Measurements from ENCODE around the gene ADAMTS2. TPM values are rescaled to one million over a fixed set of nuclear protein-coding genes. Genes with fewer than 3 reads are reported as not detected.

Gene ADAMTS2
- total RNA-seq, 8 experiments from 2014 or later: 0.14 to 1.4 (median 0.49) TPM

- peaks cover 14 to 34% of the 10 kb centered on the region in 2 donors for H3K4me1 ChIP-seq (replicated peaks in 1 of 2)
- in situ Hi-C loops (cut with MboI; ENCODE audit: low pct_unique_long_range_greater_than_20kb in 2 of 9, low sequenced_read_pairs in 9 of 9, unreplicated experiment in 9 of 9): no loop called here
These were observed 76.8 kb downstream of the ADAMTS2 start for GRCh38 chr5:179268399-179268952.

GRCh38 chr5:179267671-179268083 lies 77.6 kb downstream of the ADAMTS2 start:
- Histone ChIP-seq H3K4me1 (replicated peaks in 1 of 2) (peaks cover 10 to 26% of the 10 kb centered on the region in 2 donors), H3K4me3 (no peak overlapping the region), H3K27ac (no peak overlapping the region)
- ATAC-seq (replicated peaks in 6 of 8): no peak
- 3 to 85% (median 50%) methylated on average over 1 to 7 of the region's 10 CpGs; no CpG with 5 or more reads in 4 of the 10 experiments for WGBS, 10 experiments
- in situ Hi-C loops (cut with MboI; ENCODE audit: low pct_unique_long_range_greater_than_20kb in 2 of 9, low sequenced_read_pairs in 9 of 9, unreplicated experiment in 9 of 9): no loop called here

More at GRCh38 chr5:179268399-179268952, 76.8 kb downstream of the ADAMTS2 start:
- Histone ChIP-seq H3K4me3 (no peak overlapping the region), H3K27ac (no peak overlapping the region)
- 40 to 93% (median 83%) methylated on average over 2 to 6 of the region's 16 CpGs; no CpG with 5 or more reads in 7 of the 10 experiments for WGBS, 10 experiments
- ATAC-seq (replicated peaks in 6 of 8): no peak

- in situ Hi-C loops (cut with MboI; ENCODE audit: low pct_unique_long_range_greater_than_20kb in 2 of 9, low sequenced_read_pairs in 9 of 9, unreplicated experiment in 9 of 9): no loop called here
- ATAC-seq (replicated peaks in 6 of 8): peak in 5 of 8 experiments; percentile 46 to 73 (median 70)
- Histone ChIP-seq H3K27ac (no peak overlapping the region), H3K4me3 (no peak overlapping the region), H3K4me1 (replicated peaks in 1 of 2) (peaks cover 9 to 21% of the 10 kb centered on the region in 2 donors)
- 71 to 100% (median 81%) methylated on average over 2 to 5 of the region's 17 CpGs; no CpG with 5 or more reads in 7 of the 10 experiments for WGBS, 10 experiments
These were observed 78.1 kb downstream of the ADAMTS2 start for GRCh38 chr5:179267071-179267670.

DNA sequence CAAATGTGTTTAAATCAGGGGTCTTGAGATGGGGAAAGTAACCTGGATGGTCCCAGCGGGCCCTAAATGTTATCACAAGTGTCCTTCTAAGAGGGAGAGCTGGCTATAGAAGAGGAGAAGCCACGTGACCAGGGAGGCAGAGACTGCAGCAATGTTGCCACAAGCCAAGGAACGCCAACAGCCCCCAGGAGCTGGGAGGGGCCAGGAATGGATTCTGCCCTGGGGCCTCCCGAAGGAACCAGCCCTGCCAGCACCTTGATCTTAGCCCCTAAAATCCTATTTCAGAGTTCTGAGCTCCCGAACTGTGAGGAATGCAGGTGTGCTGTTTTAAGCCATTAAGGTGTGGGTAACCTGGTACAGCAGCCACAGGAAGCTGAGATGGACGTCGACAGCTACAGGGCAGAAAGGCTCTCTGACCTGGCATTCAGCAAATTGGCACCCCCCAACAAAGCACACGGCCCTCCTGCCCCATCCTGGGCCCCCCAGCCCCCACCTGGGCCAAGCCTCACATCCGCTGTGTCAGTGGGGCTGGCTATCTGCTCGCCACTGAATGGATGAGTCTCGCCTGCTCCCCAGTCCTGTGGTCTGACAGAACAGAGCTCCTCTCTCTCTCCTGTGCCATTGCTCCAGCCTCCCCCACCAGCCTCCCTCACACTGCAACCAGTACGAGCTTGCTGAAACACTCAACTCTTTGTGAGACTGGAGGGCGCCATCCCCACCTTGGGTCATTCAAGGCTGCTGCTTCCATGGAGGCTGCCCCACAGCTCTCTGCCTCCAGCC lies 78.8 kb downstream of the ADAMTS2 start:
- H3K4me1 ChIP-seq (replicated peaks in 1 of 2): peaks cover 9 to 20% of the 10 kb centered on the region in 2 donors
- ATAC-seq (replicated peaks in 6 of 8): peak in 2 of 8 experiments; percentile 8 to 27
- H3K27ac ChIP-seq: no peak overlapping the region
- WGBS, 10 experiments: 40 to 100% (median 81%) methylated on average over 1 to 4 of the region's 13 CpGs; no CpG with 5 or more reads in 3 of the 10 experiments
- no peak overlapping the region for H3K4me3 ChIP-seq
- in situ Hi-C loops (cut with MboI; ENCODE audit: low pct_unique_long_range_greater_than_20kb in 2 of 9, low sequenced_read_pairs in 9 of 9, unreplicated experiment in 9 of 9): no loop called here

GRCh38 chr5:179265514-179266290 lies 79.6 kb downstream of the ADAMTS2 start:
- in situ Hi-C loops (cut with MboI; ENCODE audit: low pct_unique_long_range_greater_than_20kb in 2 of 9, low sequenced_read_pairs in 9 of 9, unreplicated experiment in 9 of 9): no loop called here
- peak; percentile 34 to 89 (median 58) for ATAC-seq (replicated peaks in 6 of 8)
- peaks cover 9 to 22% of the 10 kb centered on the region in 2 donors for H3K4me1 ChIP-seq (replicated peaks in 1 of 2)
- 0 to 95% (median 74%) methylated on average over 1 to 7 of the region's 35 CpGs; no CpG with 5 or more reads in 2 of the 10 experiments for WGBS, 10 experiments
- no peak overlapping the region for H3K4me3 ChIP-seq
- no peak overlapping the region for H3K27ac ChIP-seq

GRCh38 chr5:179264783-179265513 lies 80.3 kb downstream of the ADAMTS2 start:
- Histone ChIP-seq H3K4me1 (replicated peaks in 1 of 2) (peaks cover 9 to 21% of the 10 kb centered on the region in 2 donors), H3K27ac (no peak overlapping the region), H3K4me3 (no peak overlapping the region)
- in situ Hi-C loops (cut with MboI; ENCODE audit: low pct_unique_long_range_greater_than_20kb in 2 of 9, low sequenced_read_pairs in 9 of 9, unreplicated experiment in 9 of 9): no loop called here
- ATAC-seq (replicated peaks in 6 of 8): no peak
- WGBS, 10 experiments: 0 to 64% (median 60%) methylated on average over 1 to 5 of the region's 24 CpGs; no CpG with 5 or more reads in 7 of the 10 experiments

DNA sequence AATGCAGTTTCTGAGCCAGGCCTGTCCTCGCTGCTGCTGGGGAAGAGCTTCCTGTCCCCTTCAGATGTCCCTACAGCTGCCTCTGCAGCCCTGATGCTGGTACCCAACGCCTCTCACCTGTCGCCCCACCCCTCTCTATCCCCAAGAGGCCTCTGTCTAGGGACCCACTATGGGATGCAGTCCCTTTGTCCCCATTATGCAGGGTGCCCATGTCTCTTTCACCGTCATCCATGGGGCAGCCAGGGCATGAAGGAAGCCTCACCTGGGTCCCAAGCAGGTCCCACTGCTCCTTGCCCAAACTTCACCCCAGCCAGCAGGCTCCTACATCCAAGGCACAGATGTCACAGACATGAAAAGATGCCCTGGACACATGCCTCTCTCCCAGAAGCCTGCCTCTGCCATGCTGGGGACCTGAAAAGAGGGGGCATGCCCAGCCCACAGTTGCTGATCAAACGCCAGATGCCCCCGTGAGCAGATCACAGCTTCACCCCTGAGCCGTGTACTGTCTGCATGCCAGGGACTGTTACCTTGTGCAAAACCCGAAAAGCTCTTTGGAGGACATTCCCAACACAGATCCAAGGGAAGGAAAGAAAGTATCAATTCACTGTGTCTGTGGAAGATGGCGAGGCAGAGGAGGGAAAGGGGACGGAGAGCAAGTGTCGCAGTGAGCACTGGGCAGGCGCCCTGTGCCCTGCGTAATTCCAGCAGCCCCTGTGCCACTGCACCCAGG lies 81.0 kb downstream of the ADAMTS2 start:
- Histone ChIP-seq H3K4me3 (no peak overlapping the region), H3K4me1 (replicated peaks in 1 of 2) (peaks cover 7 to 21% of the 10 kb centered on the region in 2 donors), H3K27ac (no peak overlapping the region)
- in situ Hi-C loops (cut with MboI; ENCODE audit: low pct_unique_long_range_greater_than_20kb in 2 of 9, low sequenced_read_pairs in 9 of 9, unreplicated experiment in 9 of 9): no loop called here
- 74 to 95% (median 81%) methylated on average over 1 to 8 of the region's 13 CpGs; no CpG with 5 or more reads in 5 of the 10 experiments for WGBS, 10 experiments
- no peak for ATAC-seq (replicated peaks in 6 of 8)

DNA sequence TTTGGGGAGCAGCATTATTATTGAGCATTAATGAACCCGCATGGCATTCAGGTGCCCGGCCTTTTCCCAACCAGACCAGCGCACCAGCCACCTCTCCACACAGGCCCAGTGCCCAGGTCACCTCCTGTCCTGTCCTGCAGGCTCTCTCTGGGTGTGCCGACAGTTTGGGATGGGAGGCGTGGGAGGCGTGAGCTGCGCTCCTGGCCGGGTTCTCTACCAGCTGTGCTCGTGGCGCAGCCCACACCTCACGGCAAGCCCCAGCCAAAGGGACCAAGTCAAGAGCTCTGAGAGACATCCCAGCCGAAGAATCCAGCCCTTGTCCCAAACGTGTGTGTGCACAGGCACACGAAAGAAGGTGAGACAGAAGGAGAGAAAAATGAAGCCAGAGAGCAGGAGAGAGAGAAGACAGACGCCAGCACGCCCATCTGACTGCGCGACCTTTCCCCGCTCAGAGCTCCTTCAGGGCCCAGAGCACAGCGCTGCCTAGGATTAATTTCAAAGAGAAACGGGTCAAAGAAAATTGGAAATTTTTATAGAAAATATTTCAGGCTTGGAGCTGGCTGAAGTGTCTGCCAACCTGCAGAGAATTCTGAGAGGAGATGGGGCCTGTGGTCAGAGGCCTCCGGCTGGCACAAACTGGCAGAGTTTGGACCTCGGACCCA lies 81.7 kb downstream of the ADAMTS2 start:
- ATAC-seq (replicated peaks in 6 of 8): no peak
- 15 to 92% (median 68%) methylated on average over 2 to 11 of the region's 23 CpGs; no CpG with 5 or more reads in 3 of the 10 experiments for WGBS, 10 experiments
- Histone ChIP-seq H3K27ac (no peak overlapping the region), H3K4me3 (no peak overlapping the region), H3K4me1 (replicated peaks in 1 of 2) (peaks cover 7 to 21% of the 10 kb centered on the region in 2 donors)
- in situ Hi-C loops (cut with MboI; ENCODE audit: low pct_unique_long_range_greater_than_20kb in 2 of 9, low sequenced_read_pairs in 9 of 9, unreplicated experiment in 9 of 9): no loop called here

- Histone ChIP-seq H3K27ac (no peak overlapping the region), H3K4me1 (replicated peaks in 1 of 2) (peaks cover 7 to 20% of the 10 kb centered on the region in 2 donors), H3K4me3 (no peak overlapping the region)
- no peak for ATAC-seq (replicated peaks in 6 of 8)
- 62 to 100% (median 87%) methylated on average over 2 to 16 of the region's 30 CpGs; no CpG with 5 or more reads in 3 of the 10 experiments for WGBS, 10 experiments
- in situ Hi-C loops (cut with MboI; ENCODE audit: low pct_unique_long_range_greater_than_20kb in 2 of 9, low sequenced_read_pairs in 9 of 9, unreplicated experiment in 9 of 9): no loop called here
These were observed 82.9 kb downstream of the ADAMTS2 start for GRCh38 chr5:179262126-179262920.

- H3K4me1 ChIP-seq (replicated peaks in 1 of 2): peaks cover 7 to 18% of the 10 kb centered on the region in 2 donors
- WGBS, 10 experiments: 31 to 100% (median 71%) methylated on average over 1 to 9 of the region's 21 CpGs; no CpG with 5 or more reads in 6 of the 10 experiments
- H3K4me3 ChIP-seq: no peak overlapping the region
- no peak overlapping the region for H3K27ac ChIP-seq
- in situ Hi-C loops (cut with MboI; ENCODE audit: low pct_unique_long_range_greater_than_20kb in 2 of 9, low sequenced_read_pairs in 9 of 9, unreplicated experiment in 9 of 9): no loop called here
- peak in 6 of 8 experiments; percentile 36 to 89 (median 83) for ATAC-seq (replicated peaks in 6 of 8)
These were observed 83.7 kb downstream of the ADAMTS2 start for GRCh38 chr5:179261301-179262125.

Data from motor neuron (in vitro differentiated cells).